Thyroid gland (tissue), 4 donors: ENCODE results near the gene TBC1D5.

ENCODE experiments used
- POLR2A ChIP-seq, 2 donors: fragments of 450-650 bp; IDR thresholded peaks; one replicate each; pipeline ENCODE4 v1.6.1; 2017; ENCODE audit warnings: antibody characterized with exemption in 2 of 2, mild to moderate bottlenecking in 2 of 2, moderate library complexity in 1 of 2
- TF ChIP-seq, protein P1 (sequence below), 6 experiments: fragments of 200-600 bp in 3 of 6; fragments of 450-650 bp in 3 of 6; sonication (generic) in 3 of 6; IDR thresholded peaks; one replicate each; pipeline ENCODE4 v1.5.1; 2016 to 2019; ENCODE audit warnings: antibody characterized with exemption in 6 of 6, mild to moderate bottlenecking in 2 of 6, inconsistent platforms in 1 of 6, moderate library complexity in 1 of 6

DNA sequence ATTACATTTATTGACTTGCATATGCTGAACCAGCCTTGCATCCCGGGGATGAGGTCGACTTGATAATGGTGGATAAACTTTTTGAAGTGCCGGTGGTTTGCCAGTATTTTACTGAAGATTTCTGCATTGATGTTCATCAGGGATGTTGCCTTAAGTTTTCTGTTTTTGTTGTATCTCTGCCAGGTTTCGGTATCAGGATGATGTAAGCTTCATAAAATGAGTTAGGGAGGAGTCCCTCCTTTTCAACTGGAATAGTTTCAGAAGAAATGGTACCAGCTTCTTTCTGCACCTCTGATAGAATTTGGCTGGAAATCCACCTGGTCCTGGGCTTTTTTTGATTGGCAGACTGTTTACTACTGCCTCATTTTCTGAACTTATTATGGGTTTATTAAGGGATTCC lies 250.8 kb downstream of the TBC1D5 start:
- TF ChIP-seq, protein P1, sequence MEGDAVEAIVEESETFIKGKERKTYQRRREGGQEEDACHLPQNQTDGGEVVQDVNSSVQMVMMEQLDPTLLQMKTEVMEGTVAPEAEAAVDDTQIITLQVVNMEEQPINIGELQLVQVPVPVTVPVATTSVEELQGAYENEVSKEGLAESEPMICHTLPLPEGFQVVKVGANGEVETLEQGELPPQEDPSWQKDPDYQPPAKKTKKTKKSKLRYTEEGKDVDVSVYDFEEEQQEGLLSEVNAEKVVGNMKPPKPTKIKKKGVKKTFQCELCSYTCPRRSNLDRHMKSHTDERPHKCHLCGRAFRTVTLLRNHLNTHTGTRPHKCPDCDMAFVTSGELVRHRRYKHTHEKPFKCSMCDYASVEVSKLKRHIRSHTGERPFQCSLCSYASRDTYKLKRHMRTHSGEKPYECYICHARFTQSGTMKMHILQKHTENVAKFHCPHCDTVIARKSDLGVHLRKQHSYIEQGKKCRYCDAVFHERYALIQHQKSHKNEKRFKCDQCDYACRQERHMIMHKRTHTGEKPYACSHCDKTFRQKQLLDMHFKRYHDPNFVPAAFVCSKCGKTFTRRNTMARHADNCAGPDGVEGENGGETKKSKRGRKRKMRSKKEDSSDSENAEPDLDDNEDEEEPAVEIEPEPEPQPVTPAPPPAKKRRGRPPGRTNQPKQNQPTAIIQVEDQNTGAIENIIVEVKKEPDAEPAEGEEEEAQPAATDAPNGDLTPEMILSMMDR (IDR thresholded peaks at IDR 0.05): no peak
- TF ChIP-seq POLR2A (IDR thresholded peaks at IDR 0.05): no peak
